PC-9 (cell line): Measurements from ENCODE around the gene CENPP.

Experiments
- EZH2 ChIP-seq: fragments of 200-600 bp; sonication (generic); IDR thresholded peaks from 2 replicates; pipeline ENCODE4 v1.8.0; 2017; ENCODE audit warnings: antibody characterized with exemption, low read depth
- TF ChIP-seq, protein P1 (sequence below): fragments of 200-600 bp; sonication (generic); conservative IDR thresholded peaks from 2 replicates; pipeline ENCODE4 v1.6.1; 2017; ENCODE audit warnings: mixed run types, antibody characterized with exemption, mild to moderate bottlenecking, moderate library complexity

DNA sequence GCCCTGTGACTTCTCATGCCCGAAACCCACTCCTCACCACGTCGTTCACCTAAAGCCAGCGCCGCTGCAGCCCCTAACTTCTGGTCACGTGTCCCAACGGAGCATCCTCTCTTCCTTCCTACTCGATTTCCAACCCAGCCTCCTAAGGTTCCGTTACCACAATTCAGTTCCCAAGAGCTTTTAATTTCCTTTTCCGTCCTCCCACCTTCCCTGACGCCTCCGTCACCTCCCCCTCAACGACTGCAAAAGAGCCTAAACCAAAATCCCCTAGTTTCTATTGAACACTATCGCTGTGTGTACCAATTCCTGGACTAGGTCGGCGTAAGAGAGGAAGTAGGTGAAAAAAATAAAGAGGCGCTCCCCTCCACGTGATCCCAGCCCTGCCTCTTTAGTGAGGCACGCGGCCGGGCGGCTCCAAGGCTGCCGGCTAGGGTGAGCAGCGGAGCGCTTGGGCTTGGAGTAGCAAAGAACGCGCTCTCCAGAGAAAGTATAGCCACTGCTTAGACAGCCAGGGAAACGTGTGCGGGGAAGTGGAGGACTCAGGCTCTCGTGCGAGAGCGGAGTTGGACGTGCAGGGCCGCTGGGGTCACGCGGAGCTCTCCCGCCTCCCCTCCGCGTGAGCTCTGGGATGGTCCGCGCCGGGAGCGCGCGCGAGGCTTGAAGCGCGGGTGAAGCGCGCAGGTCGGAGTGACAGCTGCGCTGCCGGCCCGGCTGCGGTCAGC lies at the start of gene CENPP, which contains the start of gene NOL8:
- no peak for TF ChIP-seq EZH2
- TF ChIP-seq, protein P1, sequence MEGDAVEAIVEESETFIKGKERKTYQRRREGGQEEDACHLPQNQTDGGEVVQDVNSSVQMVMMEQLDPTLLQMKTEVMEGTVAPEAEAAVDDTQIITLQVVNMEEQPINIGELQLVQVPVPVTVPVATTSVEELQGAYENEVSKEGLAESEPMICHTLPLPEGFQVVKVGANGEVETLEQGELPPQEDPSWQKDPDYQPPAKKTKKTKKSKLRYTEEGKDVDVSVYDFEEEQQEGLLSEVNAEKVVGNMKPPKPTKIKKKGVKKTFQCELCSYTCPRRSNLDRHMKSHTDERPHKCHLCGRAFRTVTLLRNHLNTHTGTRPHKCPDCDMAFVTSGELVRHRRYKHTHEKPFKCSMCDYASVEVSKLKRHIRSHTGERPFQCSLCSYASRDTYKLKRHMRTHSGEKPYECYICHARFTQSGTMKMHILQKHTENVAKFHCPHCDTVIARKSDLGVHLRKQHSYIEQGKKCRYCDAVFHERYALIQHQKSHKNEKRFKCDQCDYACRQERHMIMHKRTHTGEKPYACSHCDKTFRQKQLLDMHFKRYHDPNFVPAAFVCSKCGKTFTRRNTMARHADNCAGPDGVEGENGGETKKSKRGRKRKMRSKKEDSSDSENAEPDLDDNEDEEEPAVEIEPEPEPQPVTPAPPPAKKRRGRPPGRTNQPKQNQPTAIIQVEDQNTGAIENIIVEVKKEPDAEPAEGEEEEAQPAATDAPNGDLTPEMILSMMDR, result no peak
